HG03095 (cell line): ENCODE measurements around the gene SYT15.
"Not testable (repeated sequence)": the region's sequence is repeated elsewhere in the genome, so short reads cannot be mapped to it uniquely, and the experiment has no call there.

Source experiments
- ATAC-seq: cut with Tn5 transposase; IDR thresholded peaks from one replicate; pipeline ENCODE4 v1.9.1; 2021; ENCODE audit warnings: moderate library complexity; ENCODE audit not compliant: unreplicated experiment

SYT15 gene

DNA sequence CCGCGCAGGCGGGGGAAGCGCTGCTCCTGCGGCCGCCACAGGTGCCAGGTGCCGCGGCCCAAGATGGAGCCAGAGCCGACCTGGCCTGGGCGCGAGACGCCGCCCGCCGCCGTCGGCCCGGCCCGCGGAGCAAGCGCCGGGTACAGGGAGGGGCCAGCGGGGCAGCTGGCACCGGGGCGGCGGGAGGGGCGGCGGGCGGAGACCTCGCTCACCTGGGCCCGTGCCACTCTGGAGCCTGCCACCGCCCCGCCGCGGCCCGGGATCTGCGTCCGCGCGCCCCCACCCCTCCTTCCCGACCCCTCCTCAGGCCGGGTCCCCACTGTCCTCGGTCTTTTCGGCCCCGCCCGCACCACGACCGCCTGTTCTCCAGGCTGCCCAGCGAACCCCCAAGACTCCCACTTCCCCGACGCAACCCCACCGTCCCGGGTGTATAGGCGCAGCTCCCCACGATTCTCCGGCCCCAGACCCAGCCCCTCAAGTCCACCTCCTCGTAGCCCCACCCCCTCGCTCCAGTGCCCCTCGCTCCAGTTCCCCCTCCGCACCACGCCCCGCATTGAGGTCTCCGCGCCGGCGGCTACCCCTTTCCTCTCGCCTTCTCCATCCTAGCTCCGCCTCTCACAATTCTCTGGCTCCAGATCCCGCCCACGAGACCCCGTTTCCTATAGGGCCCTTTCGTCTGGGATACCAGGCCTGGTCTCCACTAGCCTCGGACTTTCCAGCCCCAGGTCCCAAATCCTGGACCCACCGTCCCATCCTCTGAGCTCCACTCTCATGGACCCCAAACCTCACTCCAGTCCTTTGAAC, 22.2 kb upstream of the SYT15 start, which contains the start of gene GPRIN2:
Gene GPRIN2 (minus strand): TSS at position 144 of the 804 bp plus-strand sequence. CDS start 5,922 bp downstream, outside the sequence.
- ATAC-seq = no peak

DNA sequence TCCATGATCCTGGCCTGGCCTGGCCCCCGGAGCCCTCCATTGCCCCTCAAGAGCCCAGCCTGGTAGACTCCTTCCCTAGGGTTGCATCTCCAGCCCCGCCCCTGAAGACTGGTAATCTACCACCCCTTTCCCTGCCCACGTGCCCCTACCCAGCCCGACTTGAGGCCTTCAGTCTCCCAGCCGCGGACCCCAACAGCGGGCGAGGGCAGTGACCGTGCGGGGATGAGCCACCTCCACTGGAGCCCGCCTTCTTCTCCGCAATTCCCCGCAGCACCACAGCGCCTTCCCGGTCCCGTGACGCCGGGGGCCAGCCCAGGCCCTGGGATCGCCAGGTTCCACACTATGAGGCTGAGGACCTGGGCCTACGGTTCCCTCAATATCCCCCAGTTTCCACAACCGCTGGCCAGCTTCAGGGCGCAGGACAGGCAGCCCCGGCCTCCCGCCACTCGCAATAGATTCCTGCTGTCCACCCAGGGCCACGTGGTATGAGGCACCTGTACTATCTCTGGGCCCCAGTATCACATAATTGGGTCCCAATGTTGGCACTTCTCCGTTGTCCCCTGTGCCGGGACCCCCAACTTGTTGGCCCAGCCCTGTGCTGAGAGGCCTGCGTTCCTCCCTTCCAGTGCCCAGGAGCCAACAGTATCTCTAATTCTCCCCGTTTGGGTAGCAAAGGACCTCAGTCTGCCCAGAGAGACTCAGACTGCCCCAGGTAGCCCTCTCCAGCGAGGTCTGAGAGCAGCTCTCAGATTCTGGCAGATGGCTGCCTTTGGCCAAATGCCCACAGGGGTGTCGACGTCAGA, 21.4 kb upstream of the SYT15 start:
- no peak for ATAC-seq

DNA sequence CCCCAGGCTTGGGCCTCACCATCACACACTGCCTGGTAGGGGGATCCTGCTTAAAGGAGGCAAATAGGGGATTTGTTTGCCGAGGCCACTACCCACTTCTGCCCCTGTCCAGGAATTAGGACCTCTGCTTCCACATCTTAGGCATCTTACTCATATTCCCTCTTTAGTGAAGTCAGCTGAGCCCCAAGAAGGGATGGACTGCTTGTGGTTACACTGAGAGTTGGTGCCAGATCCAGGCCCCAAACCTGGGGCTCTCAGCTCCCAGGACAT, 20.9 kb upstream of the SYT15 start:
- no peak for ATAC-seq

DNA sequence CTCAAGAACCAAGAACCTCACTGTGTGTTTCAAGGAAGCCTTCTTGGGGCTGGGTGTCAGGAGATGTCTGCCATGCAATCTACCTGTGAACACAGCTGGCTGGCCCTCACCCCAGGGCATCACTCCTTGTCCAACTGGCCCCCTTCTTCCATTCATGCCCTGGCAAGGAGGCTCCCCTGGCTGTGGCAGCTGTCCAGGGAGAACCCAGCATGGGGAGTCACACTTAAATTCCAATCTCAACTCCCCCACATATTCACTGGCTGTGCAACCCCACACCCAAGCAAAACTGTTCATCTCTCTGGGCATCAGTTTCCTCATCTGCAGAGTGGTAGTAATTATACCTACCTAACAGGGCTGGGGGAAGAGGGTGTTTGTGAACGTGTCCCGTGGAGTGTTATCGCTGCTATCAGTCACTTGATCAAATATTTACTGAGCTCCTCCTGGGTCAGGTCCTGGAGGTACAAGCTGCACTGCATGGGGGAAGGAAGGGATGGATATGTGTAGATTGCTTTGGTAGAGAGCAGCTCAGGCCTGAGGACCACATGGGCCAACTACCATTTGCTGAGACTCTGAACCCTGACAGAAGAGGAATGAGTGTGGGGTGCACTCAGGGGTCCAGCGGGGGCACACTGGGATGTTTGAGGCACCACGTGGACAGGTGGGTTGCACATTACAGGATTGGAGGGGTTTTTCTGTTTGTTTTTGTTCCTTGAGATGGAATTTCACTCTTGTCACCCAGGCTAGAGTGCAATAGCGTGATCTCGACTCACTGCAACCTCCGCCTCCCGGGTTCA, 20.3 kb upstream of the SYT15 start:
- ATAC-seq = no peak

DNA sequence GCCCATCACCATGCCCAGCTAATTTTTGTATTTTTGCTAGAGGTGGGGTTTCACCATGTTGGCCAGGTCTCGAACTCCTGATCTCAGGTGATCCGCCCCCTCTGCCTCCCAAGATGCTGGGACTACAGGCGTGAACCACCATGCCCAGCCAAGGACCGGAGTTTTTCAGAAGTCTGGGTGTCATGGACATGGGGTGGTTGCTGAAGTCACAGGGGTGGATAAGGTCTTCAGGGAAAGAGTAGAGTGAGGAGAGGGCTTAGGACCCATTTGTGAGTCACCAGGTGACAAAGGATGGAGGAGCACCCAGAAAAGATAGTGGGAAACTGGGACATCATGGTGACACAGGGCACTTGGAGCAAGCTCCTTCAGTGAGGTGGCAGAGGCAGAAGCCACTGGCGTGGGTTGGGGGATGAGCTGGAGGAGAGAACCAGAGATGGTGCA, 19.7 kb upstream of the SYT15 start:
- no peak for ATAC-seq

DNA sequence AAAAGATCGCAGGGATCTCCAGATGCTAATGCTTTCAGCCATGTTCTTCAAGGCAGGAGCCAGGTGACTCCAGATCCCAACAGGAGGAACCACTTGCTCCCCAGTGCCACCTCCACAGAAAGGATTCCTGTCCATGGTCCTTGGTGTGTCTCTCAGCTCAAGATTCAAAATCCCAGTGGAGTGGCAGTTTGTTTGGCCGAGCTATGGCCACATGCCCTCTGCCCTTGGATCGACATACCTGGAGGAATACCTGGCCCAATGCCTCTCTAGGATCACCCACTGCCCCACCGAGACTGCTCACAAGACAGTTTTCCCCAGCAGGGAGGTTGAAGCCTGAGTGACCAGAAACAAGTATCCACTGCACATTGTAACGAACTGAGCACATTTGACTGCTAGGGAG, 18.5 kb upstream of the SYT15 start:
- no peak for ATAC-seq

DNA sequence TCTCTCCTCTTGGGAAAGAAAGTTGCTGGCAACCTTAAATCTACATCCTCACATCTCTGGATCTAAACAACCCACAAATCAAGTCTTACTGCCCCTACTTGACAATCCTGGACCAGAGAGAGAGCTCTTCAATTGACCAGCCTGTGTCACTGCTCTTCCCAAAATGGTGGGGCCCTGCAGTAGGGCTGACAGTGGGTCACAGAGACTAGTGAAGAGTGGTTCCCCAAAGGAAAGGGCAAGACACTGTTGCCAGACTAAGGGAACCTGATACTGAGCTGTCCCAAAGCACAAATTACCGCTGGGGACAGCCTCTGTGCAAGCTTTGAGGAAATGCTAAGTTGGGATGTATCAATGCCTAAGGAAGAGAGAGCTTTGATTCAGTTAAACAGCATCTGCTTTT, 18.0 kb upstream of the SYT15 start:
- no peak for ATAC-seq

DNA sequence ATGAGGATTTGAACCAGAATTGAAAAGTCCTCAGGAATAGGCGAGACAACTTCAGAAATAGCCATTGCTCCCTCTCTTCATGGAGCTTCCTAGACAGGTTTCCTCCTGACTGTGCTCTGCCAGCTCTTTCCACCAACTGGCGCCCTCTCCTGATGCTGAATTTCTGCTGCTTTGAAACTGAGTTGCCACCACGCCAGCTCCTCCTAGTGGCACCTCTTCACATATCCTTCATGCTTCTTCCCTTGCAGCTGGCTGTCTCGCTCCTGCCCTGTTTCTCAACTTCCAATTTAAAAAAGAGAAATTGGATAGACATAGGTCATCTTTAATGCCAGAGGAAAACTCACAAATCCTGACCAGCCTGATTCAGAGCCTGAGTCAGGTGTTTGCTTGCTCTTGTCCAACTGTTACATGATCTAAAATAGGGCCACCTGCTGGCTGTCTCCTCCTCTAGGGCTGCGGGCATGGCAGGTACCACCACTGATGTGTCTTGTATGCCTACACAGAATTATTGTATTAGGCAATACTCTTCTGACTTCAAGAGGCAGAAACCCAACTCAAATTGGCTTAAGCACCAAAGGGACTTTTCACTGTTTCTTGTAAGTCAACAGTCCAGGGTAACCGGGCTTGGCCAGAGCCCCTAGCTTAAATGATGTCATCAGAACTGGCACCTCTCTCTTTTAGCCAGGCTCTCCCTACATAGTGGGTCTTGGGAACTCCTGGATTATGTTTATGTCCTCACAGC, 13.2 kb upstream of the SYT15 start:
- peak; percentile 73 for ATAC-seq

DNA sequence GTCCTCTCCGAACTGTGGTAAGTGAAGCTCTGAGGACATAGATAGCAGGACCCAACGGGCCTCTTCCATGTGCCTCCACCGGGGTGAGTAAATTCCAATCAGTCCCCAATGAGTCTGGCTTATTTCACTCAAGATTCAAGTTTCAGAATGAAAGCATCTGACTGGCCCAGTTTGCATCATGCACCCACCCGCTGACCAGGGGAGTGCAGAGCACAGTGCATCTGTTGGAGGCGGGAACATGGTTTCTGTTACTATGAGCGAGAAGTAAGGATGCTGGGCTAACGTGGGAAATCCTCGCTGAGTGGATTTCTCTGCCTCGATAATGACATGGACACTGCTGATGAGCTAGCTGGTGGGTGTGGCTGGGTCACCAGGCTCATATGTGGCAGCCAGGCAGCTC, 11.8 kb upstream of the SYT15 start:
- not testable (repeated sequence) for ATAC-seq

DNA sequence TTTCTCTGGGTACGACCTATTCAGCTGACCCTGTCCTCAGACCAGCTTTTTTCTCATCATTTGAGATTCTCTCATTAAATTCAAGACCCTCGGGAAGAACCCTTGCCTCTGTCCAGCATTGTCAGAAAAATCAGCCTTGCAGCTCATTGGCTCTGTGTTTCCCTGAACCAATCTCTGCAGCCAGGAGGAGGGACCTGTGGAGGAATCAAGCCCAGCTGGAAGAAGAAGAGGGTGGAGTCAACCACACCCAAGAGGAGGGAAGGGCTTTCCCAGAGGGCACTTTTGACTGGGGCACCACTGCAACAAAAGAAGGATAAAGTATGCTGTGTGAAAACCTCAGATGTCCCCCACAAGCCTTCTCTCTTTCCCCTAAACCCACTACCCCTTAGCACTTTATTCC, 8.3 kb upstream of the SYT15 start:
- not testable (repeated sequence) for ATAC-seq

DNA sequence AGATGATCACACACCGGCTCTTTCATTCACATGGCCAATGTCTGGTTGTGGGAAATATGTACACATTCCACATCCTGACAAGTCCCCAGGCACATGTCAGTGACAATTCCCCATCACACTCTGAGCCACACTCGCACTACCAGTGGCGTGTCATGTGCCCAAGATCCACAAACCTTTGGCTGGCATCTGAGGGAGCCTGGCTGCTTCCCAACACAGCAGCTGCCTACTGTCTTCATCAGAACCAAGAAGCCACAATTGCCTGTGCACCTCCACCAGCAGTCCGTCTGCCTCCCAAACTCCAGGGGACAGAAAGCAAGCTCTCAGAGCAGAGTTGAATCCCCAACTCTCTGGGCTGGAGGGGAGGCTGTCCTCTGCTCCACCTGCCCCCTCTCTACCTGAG, 6.2 kb upstream of the SYT15 start:
- ATAC-seq = not testable (repeated sequence)

DNA sequence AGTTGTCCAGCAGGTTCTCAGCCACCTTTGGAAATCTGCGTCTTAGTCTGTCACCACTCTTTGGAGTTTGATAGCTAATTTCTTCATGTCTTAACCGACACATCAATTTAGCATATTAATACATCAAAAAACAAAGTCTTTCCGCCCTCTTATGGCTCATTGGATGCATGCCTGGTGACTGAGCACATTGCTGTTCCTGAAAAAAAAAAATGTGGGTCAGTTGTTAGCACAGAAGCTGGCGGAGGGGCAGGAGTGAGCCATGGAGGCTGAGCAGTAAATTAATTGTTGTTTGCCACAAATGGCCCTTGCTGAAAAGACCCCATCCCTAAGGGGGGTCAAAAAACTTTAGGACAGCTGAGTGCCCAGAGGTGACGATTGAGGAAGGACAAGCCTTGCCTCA, 5.6 kb upstream of the SYT15 start:
- not testable (repeated sequence) for ATAC-seq

DNA sequence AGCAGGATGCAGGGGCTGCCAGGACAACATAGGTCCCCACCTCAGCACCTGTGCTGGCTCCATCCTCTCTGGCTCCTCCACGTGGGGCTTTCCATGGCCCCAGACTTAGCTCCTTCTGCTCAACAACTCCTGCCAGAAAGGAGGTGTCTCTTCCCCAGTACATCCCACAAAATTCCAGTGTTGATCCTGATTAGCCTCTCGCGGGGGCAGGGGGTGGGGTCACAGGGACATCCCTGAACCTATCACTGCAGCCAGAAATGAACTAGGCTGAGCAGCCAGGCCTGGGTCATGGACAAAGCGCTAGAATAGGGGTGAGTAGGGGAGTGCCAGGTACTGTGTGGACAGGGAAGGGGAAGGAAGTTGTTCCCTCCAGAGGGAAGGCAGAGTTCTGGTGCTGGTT, 5.0 kb upstream of the SYT15 start:
- ATAC-seq = not testable (repeated sequence)

DNA sequence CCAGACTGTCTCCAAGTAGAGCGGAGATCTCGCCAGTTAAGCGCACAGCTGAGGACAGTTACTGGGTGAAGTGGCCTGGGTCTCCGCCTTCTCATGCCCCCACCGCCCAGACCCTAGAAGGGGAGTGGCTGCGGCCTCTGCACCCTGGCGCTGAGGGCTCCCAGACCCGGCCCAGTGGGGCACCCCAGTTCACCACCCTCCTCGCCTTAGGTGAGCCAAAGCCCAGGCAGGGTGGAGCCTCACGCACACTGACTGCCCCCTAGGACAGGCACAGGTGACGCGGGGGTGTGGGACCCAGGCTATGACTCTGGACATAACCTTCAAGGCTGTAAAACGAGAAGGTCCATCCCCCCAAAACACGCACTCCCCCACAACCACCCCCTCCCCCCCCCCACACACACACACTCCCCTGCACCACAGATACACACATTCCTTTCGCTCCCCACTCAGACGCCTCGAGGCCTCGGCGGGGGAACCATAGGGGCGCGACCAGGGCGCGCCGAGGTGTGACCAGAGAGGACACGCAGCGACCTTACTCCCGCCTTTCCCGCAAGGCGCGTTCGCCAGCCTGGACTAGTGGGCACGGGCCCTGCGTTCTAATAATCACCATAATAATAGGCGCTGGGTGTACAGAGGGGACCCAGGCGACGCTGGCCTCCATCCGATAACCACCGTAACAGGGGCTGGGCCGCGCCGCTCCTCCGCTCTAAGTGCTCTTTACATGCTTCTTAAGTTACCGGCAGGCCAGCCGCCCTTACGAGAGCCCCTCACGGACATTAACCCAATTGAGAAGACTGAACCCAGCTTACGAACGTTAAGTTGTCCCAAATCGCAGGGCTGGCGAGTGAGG, 1.1 kb upstream of the SYT15 start:
- ATAC-seq = not testable (repeated sequence)

DNA sequence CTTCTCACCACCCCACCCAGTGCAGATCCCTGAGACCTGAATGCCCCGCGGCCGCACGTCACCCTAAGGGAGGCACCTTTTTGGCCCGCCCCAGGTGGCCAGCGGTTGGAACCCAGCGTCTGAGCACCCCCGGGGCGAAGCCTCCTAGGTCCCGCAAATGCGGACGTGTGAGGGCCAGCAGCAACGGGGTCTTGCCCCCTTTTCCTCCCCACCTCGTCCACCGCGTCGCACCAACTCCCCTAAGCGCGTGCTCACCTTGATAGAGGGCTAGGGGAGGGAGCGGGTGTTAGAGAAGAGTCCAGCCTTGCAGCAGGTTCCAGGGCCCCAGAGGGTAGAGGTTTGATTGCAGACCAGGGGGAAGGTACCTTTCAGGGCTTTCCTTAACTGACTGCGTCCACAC, 450 bp downstream of the SYT15 start:
- not testable (repeated sequence) for ATAC-seq

DNA sequence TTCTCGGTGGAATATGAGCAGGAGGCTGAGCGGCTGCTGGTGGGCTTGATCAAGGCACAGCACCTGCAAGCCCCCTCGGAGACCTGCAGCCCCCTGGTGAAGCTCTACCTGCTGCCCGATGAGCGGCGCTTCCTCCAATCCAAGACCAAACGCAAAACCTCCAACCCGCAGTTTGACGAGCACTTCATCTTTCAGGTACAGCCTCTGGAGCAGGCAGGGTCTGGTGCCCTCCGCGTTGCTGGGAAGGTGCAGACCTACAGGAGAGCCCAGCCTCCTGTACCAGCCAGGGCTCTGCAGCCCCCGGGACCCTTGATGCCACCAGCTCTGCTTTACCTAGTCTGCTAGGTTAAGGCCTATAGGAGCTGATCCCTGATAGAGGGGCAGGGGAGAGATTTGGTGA, 3.1 kb downstream of the SYT15 start:
- ATAC-seq = not testable (repeated sequence)

DNA sequence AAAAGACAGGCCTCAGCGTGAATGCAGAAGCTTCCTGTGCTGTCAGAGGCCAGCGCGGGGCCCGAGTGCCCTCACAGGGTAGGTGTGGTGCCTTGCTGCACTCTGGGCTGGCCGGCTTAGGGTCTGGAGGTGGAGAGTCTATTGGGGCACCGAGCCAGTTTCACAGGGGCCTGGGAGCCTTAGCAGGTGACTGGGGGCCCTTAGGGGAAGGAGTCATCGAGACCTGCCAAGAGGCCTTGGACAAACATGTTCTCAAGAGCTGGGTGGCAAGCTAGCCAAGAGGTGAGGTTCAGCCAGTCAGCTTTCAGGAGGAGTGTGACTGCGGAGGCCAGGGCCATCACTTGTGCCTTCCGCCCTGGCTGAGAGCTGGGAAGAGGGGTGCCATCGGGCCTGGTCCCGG, 3.6 kb downstream of the SYT15 start:
- not testable (repeated sequence) for ATAC-seq

DNA sequence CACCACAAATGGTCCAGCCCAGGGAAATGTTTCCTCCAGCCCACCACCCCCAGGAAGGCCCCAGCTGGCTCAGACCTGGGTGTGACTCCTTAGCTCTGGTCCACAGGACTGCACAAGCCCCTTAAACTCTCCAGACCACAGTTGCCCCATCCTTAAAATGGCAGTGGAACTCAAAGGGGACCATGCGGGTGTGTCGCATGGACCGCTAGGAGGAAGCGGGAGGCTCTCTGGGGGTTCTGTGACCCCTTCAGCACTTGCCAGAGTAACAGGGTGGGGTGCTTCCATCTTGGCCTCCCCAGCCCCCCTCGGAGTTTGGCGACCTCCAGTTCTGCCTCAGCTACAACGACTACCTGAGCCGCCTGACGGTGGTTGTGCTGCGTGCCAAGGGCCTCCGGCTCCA, 5.3 kb downstream of the SYT15 start:
- ATAC-seq = not testable (repeated sequence)

DNA sequence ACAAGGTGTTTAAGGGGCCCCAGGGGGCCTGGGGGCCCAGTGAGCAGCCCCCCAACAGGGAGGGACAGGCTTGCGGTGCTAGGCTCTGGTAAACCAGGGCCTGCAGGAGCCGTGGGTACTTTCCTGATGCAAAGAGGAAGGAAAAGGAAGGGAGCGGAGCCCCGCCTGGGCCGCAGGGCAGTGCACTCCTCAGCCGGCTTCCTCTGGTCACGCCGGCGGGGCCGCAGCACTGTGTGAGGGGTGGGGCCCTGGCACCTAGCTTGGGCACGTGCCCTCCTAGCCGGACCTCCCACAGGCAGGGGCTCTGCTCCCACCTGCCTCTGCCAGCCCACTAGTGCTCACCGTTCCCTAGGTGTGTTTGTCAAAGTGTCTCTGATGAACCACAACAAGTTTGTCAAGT, 6.3 kb downstream of the SYT15 start:
- ATAC-seq = not testable (repeated sequence)

DNA sequence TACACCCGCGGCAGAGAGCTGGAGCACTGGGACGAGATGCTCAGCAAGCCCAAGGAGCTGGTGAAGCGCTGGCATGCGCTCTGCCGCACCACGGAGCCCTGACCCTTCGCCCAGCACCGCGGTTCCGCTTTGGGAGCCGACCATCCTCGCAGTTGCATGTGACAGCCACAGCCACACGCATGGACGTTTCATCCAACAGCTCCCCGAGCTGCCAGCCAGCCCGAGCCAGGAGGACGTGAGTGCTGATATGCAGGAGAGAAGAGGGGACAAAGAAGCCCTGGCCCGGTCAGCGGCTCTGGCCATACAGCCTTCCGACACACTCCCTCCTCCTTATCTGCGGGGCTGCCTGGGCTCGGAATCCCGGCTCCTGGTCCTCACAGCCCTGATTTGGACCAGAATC, 8.6 kb downstream of the SYT15 start:
- not testable (repeated sequence) for ATAC-seq
